Right lobe of liver (tissue), 6 donors: ENCODE data around the gene CREB3L2. TPM values are rescaled to one million over a fixed set of nuclear protein-coding genes. Genes with fewer than 3 reads are reported as not detected.

Experiments
- ATAC-seq, 4 donors: fragments of 200-7000 bp; cut with Tn5 transposase; one replicate each; pipeline ENCODE4 v1.9.1; 2020; ENCODE audit warnings: mild to moderate bottlenecking in 4 of 4, moderate library complexity in 4 of 4
- DNase-seq, 3 donors: peaks; one replicate each; pipeline ENCODE4 v3.0.0-alpha.2; 2020
- H3K27ac ChIP-seq, 3 donors: fragments of 200-600 bp; one replicate each; pipeline ENCODE4 v1.8.0; 2022
- H3K27me3 ChIP-seq, 2 donors: fragments of 200-600 bp; one replicate each; pipeline ENCODE4 v1.8.0; 2022
- H3K36me3 ChIP-seq, 4 donors: fragments of 200-600 bp; sonication (generic) in 1 of 4; one replicate each; pipeline versions ENCODE4 v1.5.1 to v1.8.0; 2017 to 2022; ENCODE audit warnings: control low read depth in 1 of 4
- H3K4me1 ChIP-seq, 4 donors: fragments of 200-600 bp; sonication (generic) in 1 of 4; one replicate each; pipeline versions ENCODE4 v1.5.1 to v1.8.0; 2017 to 2022; ENCODE audit warnings: control low read depth in 1 of 4
- H3K4me3 ChIP-seq, 3 donors: fragments of 200-600 bp; one replicate each; pipeline ENCODE4 v1.8.0; 2022
- H3K9me3 ChIP-seq, 4 donors: fragments of 200-600 bp; sonication (generic) in 1 of 4; one replicate each; pipeline versions ENCODE4 v1.5.1 to v1.8.0; 2017 to 2022; ENCODE audit warnings: control low read depth in 1 of 4
- POLR2A ChIP-seq: fragments of 450-650 bp; IDR thresholded peaks from one replicate; pipeline ENCODE4 v1.6.1; 2017; ENCODE audit warnings: antibody characterized with exemption, mild to moderate bottlenecking
- WGBS: methylation state at CpG from one replicate; pipeline ENCODE4 v1.1.6; 2018; ENCODE audit warnings: low coverage, low lambda C conversion rate; ENCODE audit not compliant: insufficient coverage; ENCODE audit errors: missing lambda C conversion rate; 5-methylcytosine and 5-hydroxymethylcytosine counted together
- intact Hi-C, 2 donors: fragments of 100-400 bp; cut with DNase I; formaldehyde crosslinking; loops; one replicate each; pipeline versions ENCODE4 v1.11.2 to v1.14.1; 2022
- total RNA-seq, 6 experiments: library from RNA; depleted of rRNA in 2 of 6; stranded (reverse); fragments of >200 nt in 2 of 6; fragmentation: NEBNext Ultra II Directional in 3 of 6; extraction: Animal tissue kit (Norgen Biotek cat#: 25700) in 3 of 6; gene quantifications; one replicate each; pipeline versions ENCODE4 v1.1.0 to v1.2.4, GENCODE V29; 2016 to 2023
- TF ChIP-seq, protein P1 (sequence below), 4 donors: fragments of 200-600 bp in 3 of 4; fragments of 450-650 bp in 1 of 4; IDR thresholded peaks; one replicate each; pipeline versions ENCODE4 v1.5.1 to v1.8.0; 2016 to 2022; ENCODE audit warnings: antibody characterized with exemption in 4 of 4, mild to moderate bottlenecking in 2 of 4
- donor health status: DM: no; HTN: yes; CAD: no.
- donor health status: DM: no; HTN: no; CAD: no.
- donor health status: DM: no; HTN: no; CAD: no.
- donor health status: DM: no; HTN: yes; CAD: no.
- donor health status: DM: no; HTN: yes; CAD: no.

Gene CREB3L2
- total RNA-seq, 6 experiments from 2014 or later, result 11.5 to 29.9 (median 18.2) TPM

DNA sequence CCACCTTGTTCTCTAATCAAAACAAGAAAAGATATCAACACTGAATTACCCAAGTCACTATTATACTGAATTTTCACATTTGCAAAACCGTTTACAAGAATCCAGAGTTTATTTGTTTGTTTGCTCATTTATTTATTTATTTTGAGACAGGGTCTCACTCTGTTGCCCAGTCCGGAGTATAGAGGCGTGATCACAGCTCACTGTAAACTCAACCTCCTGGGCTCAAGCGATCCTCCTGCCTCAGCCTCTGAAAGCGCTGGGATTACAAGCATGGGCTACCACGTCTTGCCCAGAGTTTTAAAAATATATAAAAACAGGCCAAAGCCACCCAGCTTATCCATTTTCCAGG is 8.5 kb downstream of the CREB3L2 start:
- TF ChIP-seq, protein P1, sequence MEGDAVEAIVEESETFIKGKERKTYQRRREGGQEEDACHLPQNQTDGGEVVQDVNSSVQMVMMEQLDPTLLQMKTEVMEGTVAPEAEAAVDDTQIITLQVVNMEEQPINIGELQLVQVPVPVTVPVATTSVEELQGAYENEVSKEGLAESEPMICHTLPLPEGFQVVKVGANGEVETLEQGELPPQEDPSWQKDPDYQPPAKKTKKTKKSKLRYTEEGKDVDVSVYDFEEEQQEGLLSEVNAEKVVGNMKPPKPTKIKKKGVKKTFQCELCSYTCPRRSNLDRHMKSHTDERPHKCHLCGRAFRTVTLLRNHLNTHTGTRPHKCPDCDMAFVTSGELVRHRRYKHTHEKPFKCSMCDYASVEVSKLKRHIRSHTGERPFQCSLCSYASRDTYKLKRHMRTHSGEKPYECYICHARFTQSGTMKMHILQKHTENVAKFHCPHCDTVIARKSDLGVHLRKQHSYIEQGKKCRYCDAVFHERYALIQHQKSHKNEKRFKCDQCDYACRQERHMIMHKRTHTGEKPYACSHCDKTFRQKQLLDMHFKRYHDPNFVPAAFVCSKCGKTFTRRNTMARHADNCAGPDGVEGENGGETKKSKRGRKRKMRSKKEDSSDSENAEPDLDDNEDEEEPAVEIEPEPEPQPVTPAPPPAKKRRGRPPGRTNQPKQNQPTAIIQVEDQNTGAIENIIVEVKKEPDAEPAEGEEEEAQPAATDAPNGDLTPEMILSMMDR (IDR thresholded peaks at IDR 0.05), result no peak
- TF ChIP-seq POLR2A, result no peak
- H3K27ac ChIP-seq, result peak overlapping the region in 1 of 3 donors; percentile 64
- H3K4me3 ChIP-seq, result no peak overlapping the region
- intact Hi-C loops, result no loop called here
- no peaks in the 10 kb centered on the region for H3K27me3 ChIP-seq
- ATAC-seq, result no peak
- no peaks in the 10 kb centered on the region for H3K9me3 ChIP-seq
- 89% methylated on average over 6 of the region's 6 CpGs for WGBS
- H3K36me3 ChIP-seq, result no peaks in the 10 kb centered on the region
- peaks cover 0 to 13% (median 3%) of the 10 kb centered on the region in 4 donors for H3K4me1 ChIP-seq
- DNase-seq, result no peak

DNA sequence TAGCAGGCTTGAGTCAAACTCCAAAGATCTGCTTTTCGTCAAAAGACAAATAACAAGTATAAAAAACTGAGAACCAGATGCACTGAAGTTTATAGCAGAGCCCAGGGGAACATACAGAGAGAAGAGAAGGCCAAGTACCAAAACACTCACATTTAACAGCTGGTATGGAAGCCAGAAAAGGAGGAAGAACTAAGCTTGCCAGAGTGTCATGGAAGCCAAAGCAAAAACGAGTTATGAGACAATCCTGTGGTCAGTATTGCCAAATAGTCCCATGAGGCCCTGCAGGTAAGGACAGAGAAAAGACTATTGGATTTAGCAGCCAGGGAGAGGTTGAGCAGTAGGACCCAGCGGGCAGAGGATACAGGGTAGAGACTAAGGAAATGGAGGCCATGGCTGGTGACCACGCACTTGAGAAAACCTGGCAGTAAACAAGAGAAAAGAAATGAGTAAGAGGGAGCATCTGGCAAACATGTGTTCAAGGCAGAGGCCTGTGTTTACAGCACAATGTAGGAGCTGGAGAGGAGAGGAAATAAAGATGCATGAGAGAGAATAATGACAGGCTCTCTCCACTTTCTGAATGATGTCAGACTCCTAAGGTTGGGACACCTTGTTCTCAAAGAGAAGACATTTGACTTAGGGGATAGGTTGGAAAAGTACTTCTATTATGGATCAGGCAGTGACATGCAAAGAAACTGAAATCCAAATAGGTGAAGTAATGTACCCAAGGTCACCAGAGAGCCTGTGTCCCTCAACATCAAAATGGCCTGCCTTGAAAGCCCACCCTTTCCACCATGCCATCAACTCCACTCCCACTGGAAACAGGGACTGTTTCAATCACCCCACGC is 9.1 kb downstream of the CREB3L2 start:
- TF ChIP-seq, protein P1 (IDR thresholded peaks at IDR 0.05), result no peak
- TF ChIP-seq POLR2A, result no peak
- H3K9me3 ChIP-seq, result no peaks in the 10 kb centered on the region
- WGBS, result 56% methylated on average over 5 of the region's 5 CpGs
- intact Hi-C loops, result no loop called here
- no peaks in the 10 kb centered on the region for H3K36me3 ChIP-seq
- no peaks in the 10 kb centered on the region for H3K27me3 ChIP-seq
- ATAC-seq (peak; percentile 28 to 57 (median 39)), DNase-seq (no peak)
- no peak overlapping the region for H3K4me3 ChIP-seq
- peak overlapping the region in 2 of 3 donors; percentile 33 to 64 for H3K27ac ChIP-seq
- H3K4me1 ChIP-seq, result peaks cover 0 to 13% (median 1%) of the 10 kb centered on the region in 4 donors

DNA sequence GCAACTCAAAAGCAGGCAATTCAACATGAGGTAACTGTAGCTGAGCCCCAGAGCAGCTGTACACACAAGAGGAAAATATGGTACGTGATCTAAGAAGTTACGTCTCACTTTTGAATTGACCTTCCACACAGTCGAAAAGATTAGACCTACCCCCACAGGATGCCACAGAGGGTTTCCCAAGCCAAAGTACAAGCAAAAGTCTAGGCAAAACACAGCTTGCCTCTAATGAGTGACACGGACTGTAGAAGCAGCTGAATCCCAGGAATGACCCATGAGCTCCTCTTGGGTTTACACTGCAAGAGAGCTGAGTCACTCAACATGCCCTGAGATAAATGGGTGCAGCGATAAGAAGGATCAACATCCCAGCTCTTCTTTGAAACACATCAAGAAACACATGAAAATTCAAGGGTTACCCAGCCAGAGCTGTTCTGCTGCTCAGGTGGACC is 9.8 kb downstream of the CREB3L2 start:
- 66% methylated on average over 5 of the region's 5 CpGs for WGBS
- TF ChIP-seq, protein P1 (IDR thresholded peaks at IDR 0.05), result no peak
- TF ChIP-seq POLR2A, result no peak
- Histone ChIP-seq H3K27me3 (no peaks in the 10 kb centered on the region), H3K27ac (peak overlapping the region in 2 of 3 donors; percentile 33 to 64), H3K4me3 (no peak overlapping the region), H3K36me3 (no peaks in the 10 kb centered on the region), H3K9me3 (no peaks in the 10 kb centered on the region), H3K4me1 (peaks cover 0 to 14% (median 1%) of the 10 kb centered on the region in 4 donors)
- ATAC-seq (peak; percentile 33 to 70 (median 56)), DNase-seq (no peak)
- intact Hi-C loops, result no loop called here

DNA sequence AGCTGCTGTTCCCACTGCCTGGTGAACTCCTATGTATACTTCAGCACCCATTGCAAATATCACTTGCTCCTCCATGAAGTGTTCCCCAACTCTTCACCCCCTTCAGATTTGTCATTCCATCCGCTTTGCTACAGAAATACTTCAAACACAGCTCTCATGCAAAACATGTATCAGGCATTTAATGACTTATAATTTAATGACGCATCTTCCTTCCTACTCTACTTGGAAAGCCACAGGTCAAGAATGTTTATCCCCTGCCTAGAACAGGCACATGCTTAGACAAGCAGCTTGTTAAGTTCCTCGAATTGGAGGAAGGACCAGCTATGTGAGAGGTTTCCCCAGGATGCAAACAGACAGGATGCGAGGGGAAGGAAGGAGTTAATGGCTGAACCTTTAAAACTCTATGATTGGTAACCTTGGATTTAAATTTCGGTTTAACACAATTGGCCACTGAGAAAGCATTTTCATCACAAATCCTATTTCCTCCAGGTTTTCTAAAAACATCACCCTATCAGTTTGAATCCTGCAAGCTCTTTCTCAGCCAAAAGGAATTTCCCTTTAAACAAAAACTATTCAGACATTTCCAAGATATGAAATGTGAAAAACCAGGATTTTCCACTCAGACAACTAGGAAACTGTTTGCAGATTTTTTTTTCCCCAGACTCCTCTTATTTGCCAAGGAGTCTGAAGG is 11.5 kb downstream of the CREB3L2 start:
- 48% methylated on average over 5 of the region's 5 CpGs for WGBS
- intact Hi-C loops, result no loop called here
- no peak for TF ChIP-seq POLR2A
- TF ChIP-seq, protein P1 (IDR thresholded peaks at IDR 0.05), result no peak
- H3K4me1 ChIP-seq, result peaks cover 0 to 24% (median 10%) of the 10 kb centered on the region in 4 donors
- no peaks in the 10 kb centered on the region for H3K9me3 ChIP-seq
- ATAC-seq, result peak; percentile 46 to 66 (median 52)
- no peak overlapping the region for H3K4me3 ChIP-seq
- peak overlapping the region; percentile 20 to 64 (median 35) for H3K27ac ChIP-seq
- H3K27me3 ChIP-seq, result no peaks in the 10 kb centered on the region
- no peaks in the 10 kb centered on the region for H3K36me3 ChIP-seq
- DNase-seq, result peak in 1 of 3 donors; percentile 19
